OCI-LY1 (cell line): ENCODE data around the gene CLDN22.

Experiments used
- H2AFZ ChIP-seq: fragments of 200-600 bp; sonication (generic), shearing (Covaris generic); 2 replicates; pipeline ENCODE4 v1.6.0; 2014; ENCODE audit warnings: antibody characterized with exemption, mild to moderate bottlenecking, low read length
- H3F3A ChIP-seq: fragments of 200-600 bp; sonication (generic), shearing (Covaris generic); 2 replicates; pipeline ENCODE4 v1.6.0; 2014; ENCODE audit warnings: mild to moderate bottlenecking, antibody characterized with exemption, low read length, moderate library complexity; ENCODE audit not compliant: insufficient read depth
- H3K27ac ChIP-seq: fragments of 200-600 bp; sonication (generic); 2 replicates; pipeline ENCODE4 v1.5.1; 2014; ENCODE audit warnings: low read length, mixed run types, mild to moderate bottlenecking, low read depth; ENCODE audit not compliant: poor library complexity, severe bottlenecking
- H3K27me3 ChIP-seq: fragments of 200-600 bp; sonication (generic); 2 replicates; pipeline ENCODE4 v1.6.0; 2014; ENCODE audit warnings: antibody characterized with exemption, mild to moderate bottlenecking, low read length, moderate library complexity; ENCODE audit not compliant: insufficient read depth
- H3K36me3 ChIP-seq: fragments of 200-600 bp; sonication (generic); 2 replicates; pipeline ENCODE4 v1.6.1; 2014; ENCODE audit warnings: mild to moderate bottlenecking, antibody characterized with exemption, low read length, moderate library complexity, mixed read lengths; ENCODE audit not compliant: insufficient read depth
- H3K4me1 ChIP-seq: fragments of 200-600 bp; sonication (generic); 2 replicates; pipeline ENCODE4 v1.5.1; 2014; ENCODE audit warnings: mild to moderate bottlenecking, low read length, moderate library complexity; ENCODE audit not compliant: insufficient read depth, severe bottlenecking
- H3K4me2 ChIP-seq: fragments of 200-600 bp; sonication (generic), shearing (Covaris generic); 2 replicates; pipeline ENCODE4 v1.6.1; 2014; ENCODE audit warnings: low read length
- H3K4me3 ChIP-seq: fragments of 200-600 bp; sonication (generic); 2 replicates; pipeline ENCODE4 v1.5.1; 2014; ENCODE audit warnings: low read length, low read depth, mild to moderate bottlenecking, mixed read lengths; ENCODE audit not compliant: poor library complexity, severe bottlenecking
- H3K79me2 ChIP-seq: fragments of 200-600 bp; shearing (Covaris generic); 2 replicates; pipeline ENCODE4 v1.6.1; 2016; ENCODE audit warnings: mixed run types, low read length, mixed read lengths; ENCODE audit not compliant: insufficient read depth
- H3K9ac ChIP-seq: fragments of 200-600 bp; sonication (generic), shearing (Covaris generic); 2 replicates; pipeline ENCODE4 v1.6.1; 2014; ENCODE audit warnings: mild to moderate bottlenecking, low read length, mixed read lengths
- H3K9me2 ChIP-seq: fragments of 200-600 bp; sonication (generic), shearing (Covaris generic); 2 replicates; pipeline ENCODE4 v1.6.1; 2014; ENCODE audit warnings: low read depth, mild to moderate bottlenecking, low read length, mixed read lengths
- H3K9me3 ChIP-seq: fragments of 200-600 bp; shearing (Covaris generic); 2 replicates; pipeline ENCODE4 v1.6.1; 2014; ENCODE audit warnings: low read length, mixed read lengths
- H4K20me1 ChIP-seq: fragments of 200-600 bp; sonication (generic), shearing (Covaris generic); 2 replicates; pipeline ENCODE4 v1.6.0; 2016; ENCODE audit warnings: mild to moderate bottlenecking, low read length; ENCODE audit not compliant: insufficient read depth
- EZH2 ChIP-seq: fragments of 200-600 bp; sonication (generic), shearing (Covaris generic); IDR thresholded peaks from 2 replicates; pipeline ENCODE4 v1.8.0; 2017; ENCODE audit warnings: borderline replicate concordance, mixed run types, mild to moderate bottlenecking, antibody characterized with exemption, low read length, moderate library complexity, mixed read lengths
- TF ChIP-seq, protein P1 (sequence below): fragments of 200-600 bp; sonication (generic), shearing (Covaris generic); IDR thresholded peaks from 2 replicates; pipeline ENCODE4 v1.5.1; 2017; ENCODE audit warnings: mild to moderate bottlenecking, antibody characterized with exemption, low read length, moderate library complexity, mixed read lengths

Gene CLDN22

DNA sequence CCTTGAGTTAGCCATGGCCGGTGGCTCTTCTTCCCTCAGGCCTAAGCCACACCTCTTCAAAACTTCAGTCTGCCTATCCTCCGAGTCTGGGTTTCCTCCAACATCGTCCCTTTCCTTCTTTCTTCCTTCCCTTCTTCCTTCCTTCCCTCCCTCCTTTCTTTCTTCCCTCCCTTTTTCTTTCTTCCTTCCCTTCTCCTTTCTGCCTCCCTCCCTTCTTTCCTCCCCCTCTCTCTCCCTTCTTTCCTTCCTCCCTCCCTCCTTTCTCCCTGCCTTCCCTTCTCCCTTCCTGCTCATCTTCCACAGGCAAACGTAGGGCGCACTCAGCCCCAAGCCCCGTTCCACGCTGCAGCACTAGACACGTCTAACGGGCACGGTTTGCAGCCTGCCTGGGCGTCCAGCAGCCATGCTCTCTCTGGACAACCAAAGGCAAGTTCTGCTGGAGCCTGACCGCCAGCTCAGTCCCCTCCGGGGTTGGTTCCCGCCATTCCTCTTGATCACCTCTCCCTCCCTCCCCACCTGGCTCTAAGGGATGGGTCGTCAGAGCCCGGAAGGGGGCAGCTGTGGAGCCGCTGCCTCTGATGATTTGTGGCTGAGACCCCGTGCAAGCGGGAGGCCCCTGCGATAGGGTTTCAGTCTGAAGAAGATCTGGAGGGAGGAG, 36.2 kb upstream of the CLDN22 start:
- H3F3A ChIP-seq: no peaks in the 10 kb centered on the region
- H3K9ac ChIP-seq: no peak overlapping the region
- no peak overlapping the region for H3K27ac ChIP-seq
- no peaks in the 10 kb centered on the region for H4K20me1 ChIP-seq
- no peaks in the 10 kb centered on the region for H3K36me3 ChIP-seq
- no peaks in the 10 kb centered on the region for H3K79me2 ChIP-seq
- TF ChIP-seq EZH2: no peak
- H3K4me2 ChIP-seq: no peak overlapping the region
- H3K9me2 ChIP-seq: no peaks in the 10 kb centered on the region
- no peaks in the 10 kb centered on the region for H3K9me3 ChIP-seq
- no peak overlapping the region for H2AFZ ChIP-seq
- no peak overlapping the region for H3K4me3 ChIP-seq
- H3K4me1 ChIP-seq: no peaks in the 10 kb centered on the region
- 0 out of 2 replicates have a peak, but pooled peaks cover 4% of the 10 kb centered on the region for H3K27me3 ChIP-seq

DNA sequence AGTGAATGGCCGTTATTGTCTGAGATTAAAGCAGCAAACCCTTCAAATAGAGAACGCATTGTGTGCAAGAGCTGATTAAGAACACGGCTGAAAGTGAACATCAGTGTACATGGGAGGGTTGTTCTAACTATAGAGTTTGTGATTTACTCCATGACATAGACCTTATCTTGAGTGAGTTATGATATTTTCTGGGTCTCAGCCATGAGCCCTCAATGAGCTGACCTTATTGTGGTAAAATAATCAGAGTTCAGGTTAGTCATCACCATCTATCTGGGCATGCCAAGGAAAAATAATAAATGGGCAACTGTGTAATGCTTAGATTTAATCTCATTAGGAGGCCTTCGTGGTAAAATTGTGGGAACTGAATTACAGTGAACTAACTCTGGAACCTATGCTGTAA, 35.3 kb upstream of the CLDN22 start:
- Histone ChIP-seq H3K36me3 (no peaks in the 10 kb centered on the region), H3K4me2 (no peak overlapping the region), H2AFZ (no peak overlapping the region), H3K27ac (no peak overlapping the region), H3K9me2 (no peaks in the 10 kb centered on the region), H4K20me1 (no peaks in the 10 kb centered on the region), H3K4me3 (no peak overlapping the region), H3K9me3 (no peaks in the 10 kb centered on the region), H3K27me3 (0 out of 2 replicates have a peak, but pooled peaks cover 4% of the 10 kb centered on the region), H3F3A (no peaks in the 10 kb centered on the region), H3K79me2 (no peaks in the 10 kb centered on the region), H3K4me1 (no peaks in the 10 kb centered on the region), H3K9ac (no peak overlapping the region)
- no peak for TF ChIP-seq EZH2
- TF ChIP-seq, protein P1, sequence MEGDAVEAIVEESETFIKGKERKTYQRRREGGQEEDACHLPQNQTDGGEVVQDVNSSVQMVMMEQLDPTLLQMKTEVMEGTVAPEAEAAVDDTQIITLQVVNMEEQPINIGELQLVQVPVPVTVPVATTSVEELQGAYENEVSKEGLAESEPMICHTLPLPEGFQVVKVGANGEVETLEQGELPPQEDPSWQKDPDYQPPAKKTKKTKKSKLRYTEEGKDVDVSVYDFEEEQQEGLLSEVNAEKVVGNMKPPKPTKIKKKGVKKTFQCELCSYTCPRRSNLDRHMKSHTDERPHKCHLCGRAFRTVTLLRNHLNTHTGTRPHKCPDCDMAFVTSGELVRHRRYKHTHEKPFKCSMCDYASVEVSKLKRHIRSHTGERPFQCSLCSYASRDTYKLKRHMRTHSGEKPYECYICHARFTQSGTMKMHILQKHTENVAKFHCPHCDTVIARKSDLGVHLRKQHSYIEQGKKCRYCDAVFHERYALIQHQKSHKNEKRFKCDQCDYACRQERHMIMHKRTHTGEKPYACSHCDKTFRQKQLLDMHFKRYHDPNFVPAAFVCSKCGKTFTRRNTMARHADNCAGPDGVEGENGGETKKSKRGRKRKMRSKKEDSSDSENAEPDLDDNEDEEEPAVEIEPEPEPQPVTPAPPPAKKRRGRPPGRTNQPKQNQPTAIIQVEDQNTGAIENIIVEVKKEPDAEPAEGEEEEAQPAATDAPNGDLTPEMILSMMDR: no peak

DNA sequence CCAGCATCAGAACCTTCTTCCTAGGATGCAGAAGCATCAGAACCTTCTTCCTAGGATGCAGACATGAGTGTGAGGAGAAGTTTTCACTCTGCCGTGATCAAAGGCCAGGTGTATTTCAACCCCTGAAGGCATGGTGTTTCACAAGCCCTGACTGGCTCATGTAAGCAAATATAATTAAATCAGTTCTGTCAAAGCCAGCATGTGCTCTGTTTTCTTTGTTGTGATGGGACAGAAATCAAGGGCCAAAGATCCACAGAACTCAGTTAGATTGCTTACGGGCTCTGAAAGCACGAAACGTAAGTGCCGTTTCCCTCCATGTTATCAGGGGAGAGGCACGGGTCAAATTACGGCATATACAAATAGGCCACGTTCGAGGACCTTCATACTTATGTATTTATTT, 34.1 kb upstream of the CLDN22 start:
- no peaks in the 10 kb centered on the region for H3K79me2 ChIP-seq
- no peaks in the 10 kb centered on the region for H3K9me2 ChIP-seq
- no peak overlapping the region for H3K4me2 ChIP-seq
- no peak overlapping the region for H3K9ac ChIP-seq
- 0 out of 2 replicates have a peak, but pooled peaks cover 4% of the 10 kb centered on the region for H3K27me3 ChIP-seq
- no peak overlapping the region for H3K4me3 ChIP-seq
- H3K27ac ChIP-seq: no peak overlapping the region
- no peaks in the 10 kb centered on the region for H3K4me1 ChIP-seq
- H3K9me3 ChIP-seq: no peaks in the 10 kb centered on the region
- no peaks in the 10 kb centered on the region for H4K20me1 ChIP-seq
- no peak overlapping the region for H2AFZ ChIP-seq
- H3K36me3 ChIP-seq: no peaks in the 10 kb centered on the region
- H3F3A ChIP-seq: no peaks in the 10 kb centered on the region
- TF ChIP-seq, protein P1: no peak
- no peak for TF ChIP-seq EZH2

DNA sequence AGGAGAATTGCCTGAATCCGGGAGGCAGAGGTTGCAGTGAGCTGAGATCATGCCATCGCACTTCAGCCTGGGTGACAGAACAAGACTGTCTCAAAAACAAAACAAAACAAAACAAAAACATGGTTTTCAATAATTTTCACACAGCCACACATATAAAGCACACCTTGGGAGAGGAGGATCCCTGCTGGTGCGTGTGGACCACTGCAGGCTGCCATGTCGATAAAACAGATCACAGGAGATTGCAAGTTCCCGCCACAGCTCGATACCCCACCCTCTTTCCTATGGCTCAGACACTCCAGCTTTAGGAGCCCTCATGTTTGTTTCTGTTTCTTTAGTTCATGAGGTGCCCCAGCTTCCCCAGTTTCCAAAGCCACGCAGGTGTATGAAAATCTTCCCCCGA, 33.5 kb upstream of the CLDN22 start:
- Histone ChIP-seq H3K4me2 (no peak overlapping the region), H3K79me2 (no peaks in the 10 kb centered on the region), H4K20me1 (no peaks in the 10 kb centered on the region), H3K27ac (no peak overlapping the region), H3K9ac (no peak overlapping the region), H3K27me3 (0 out of 2 replicates have a peak, but pooled peaks cover 4% of the 10 kb centered on the region), H3F3A (no peaks in the 10 kb centered on the region), H2AFZ (no peak overlapping the region), H3K9me3 (no peaks in the 10 kb centered on the region), H3K36me3 (no peaks in the 10 kb centered on the region), H3K9me2 (no peaks in the 10 kb centered on the region), H3K4me3 (no peak overlapping the region), H3K4me1 (no peaks in the 10 kb centered on the region)
- TF ChIP-seq, protein P1: no peak
- TF ChIP-seq EZH2: no peak
